ENCODE data around the gene SNU13.

GRCh38 chr22:41660416-41660815, 28.3 kb downstream of the SNU13 start:
- TF ChIP-seq CTCF (IDR thresholded peaks at IDR 0.05), result no peak
- no peak for TF ChIP-seq POLR2A (IDR thresholded peaks at IDR 0.05)

Data from body of pancreas (tissue), 4 donors.